Heart left ventricle (tissue), 16 donors: Measurements from ENCODE around the gene KLHL29. TPM values are rescaled to one million over a fixed set of nuclear protein-coding genes. Genes with fewer than 3 reads are reported as not detected.

Source experiments
- ATAC-seq, 4 donors: fragments of 200-7000 bp; cut with Tn5 transposase; one replicate each; pipeline ENCODE4 v1.9.1; 2020 to 2022; ENCODE audit warnings: moderate library complexity in 4 of 4, mild to moderate bottlenecking in 3 of 4, moderate number of reproducible peaks in 1 of 4
- DNase-seq, 5 donors: peaks; one replicate each; pipeline ENCODE4 v3.0.0-alpha.2; 2020
- H3K27ac ChIP-seq, 12 donors: fragments of 200-600 bp; sonication (generic) in 4 of 12; one replicate each; pipeline versions ENCODE4 v1.5.0 to v1.8.0; 2016 to 2022; ENCODE audit warnings: mild to moderate bottlenecking in 2 of 12
- H3K27me3 ChIP-seq, 9 donors: fragments of 200-600 bp; sonication (generic) in 2 of 9; one replicate each; pipeline versions ENCODE4 v1.5.1 to v1.8.0; 2016 to 2022; ENCODE audit warnings: mild to moderate bottlenecking in 3 of 9
- H3K36me3 ChIP-seq, 9 donors: fragments of 200-600 bp; sonication (generic) in 2 of 9; one replicate each; pipeline versions ENCODE4 v1.5.0 to v1.8.0; 2018 to 2022; ENCODE audit warnings: mild to moderate bottlenecking in 2 of 9
- H3K4me1 ChIP-seq, 12 donors: fragments of 200-600 bp; sonication (generic) in 4 of 12; one replicate each; pipeline versions ENCODE4 v1.5.0 to v1.8.0; 2016 to 2022; ENCODE audit warnings: mild to moderate bottlenecking in 3 of 12
- H3K4me3 ChIP-seq, 12 donors: fragments of 200-600 bp; sonication (generic) in 4 of 12; one replicate each; pipeline versions ENCODE4 v1.5.0 to v1.8.0; 2017 to 2022; ENCODE audit warnings: mild to moderate bottlenecking in 9 of 12, moderate library complexity in 4 of 12
- H3K9me3 ChIP-seq, 12 donors: fragments of 200-600 bp; sonication (generic) in 4 of 12; one replicate each; pipeline versions ENCODE4 v1.5.0 to v1.8.0; 2016 to 2022; ENCODE audit warnings: mild to moderate bottlenecking in 1 of 12
- CTCF ChIP-seq, 12 donors: fragments of 200-600 bp; sonication (generic) in 4 of 12; IDR thresholded peaks; one replicate each; pipeline versions ENCODE4 v1.5.0 to v1.8.0; 2018 to 2022; ENCODE audit warnings: antibody characterized with exemption in 12 of 12, mild to moderate bottlenecking in 5 of 12
- POLR2A ChIP-seq, 2 donors: fragments of 450-650 bp; IDR thresholded peaks; one replicate each; pipeline ENCODE4 v1.6.1; 2017; ENCODE audit warnings: antibody characterized with exemption in 2 of 2, mild to moderate bottlenecking in 2 of 2, moderate library complexity in 2 of 2
- WGBS, 4 donors: extraction: QIAGEN DNeasy Blood & Tissue Kit in 2 of 4; methylation state at CpG; one replicate each; pipeline versions ENCODE4 v1.1.5 to v1.1.7; 2013 to 2018; 5-methylcytosine and 5-hydroxymethylcytosine counted together
- intact Hi-C, 10 donors: fragments of 100-400 bp; cut with DNase I; formaldehyde crosslinking; loops; one replicate each; pipeline versions ENCODE4 v1.11.1 to v1.14.2; 2022
- polyA plus RNA-seq, 2 donors: library from polyadenylated mRNA; stranded (reverse); fragments of 200-250 nt; gene quantifications; one replicate each; pipeline ENCODE4 v1.2.3, GENCODE V29; 2013
- total RNA-seq, 9 donors: library from RNA; depleted of rRNA in 2 of 9; stranded (reverse); fragments of >200 nt in 2 of 9; fragmentation: NEBNext Ultra II Directional in 3 of 9; extraction: Animal tissue kit (Norgen Biotek cat#: 25700) in 3 of 9; gene quantifications; one replicate each; pipeline versions ENCODE4 v1.1.0 to v1.2.4, GENCODE V29; 2016 to 2023
- donor health status: ischemic (EF 13 %, LVEDD 7.1; RV severe dilation, severe dysfunction).
- donor health status: healthy with polysubstance abuse.
- donor health status: DM: no; HTN: yes; CAD: no.
- donor health status: DM: no; HTN: no; CAD: no.
- donor health status: ischemic (EF 25% LVEDD 6.9; RV normal size, moderate dysfunction).
- donor health status: ischemic (EF 25% LVEDD 5.7; RV mildly dilated, moderate dysfunction).
- donor health status: healthy.
- donor health status: DM: yes; HTN: yes; CAD: no.
- donor health status: ischemic (EF 35%, LVEDD 5.7; RV mildly dilated, moderate dysfunction).
- donor health status: nonischemic (EF 11% LVEDD 7.7; RV severe dilation, severe dysfunction).
- donor health status: DM: yes; HTN: yes; CAD: no.
- donor health status: PGD.
- donor health status: ischemic (EF 29% LVEDD 5.4; RV normal size, mild dysfunction).
- donor health status: nonischemic (EF 23%, LVEDD 6.1; RV moderate dilation, normal function).

Gene KLHL29
- total and polyA plus RNA-seq, 11 donors = 0.74 to 2.7 (median 1.1) TPM

- H3K4me1 ChIP-seq = peaks cover 0 to 34% (median 11%) of the 10 kb centered on the region in 12 donors
- DNase-seq = no peak
- ATAC-seq = no peak
- 79 to 85% (median 81%) methylated on average over 4 of the region's 4 CpGs for WGBS, 4 donors
- no peak overlapping the region for H3K27ac ChIP-seq
- H3K4me3 ChIP-seq = no peak overlapping the region
- H3K36me3 ChIP-seq = no peaks in the 10 kb centered on the region
- H3K9me3 ChIP-seq = no peaks in the 10 kb centered on the region
- TF ChIP-seq CTCF (IDR thresholded peaks at IDR 0.05) (no peak), POLR2A (IDR thresholded peaks at IDR 0.05) (no peak)
- H3K27me3 ChIP-seq = peaks cover 0 to 48% (median 23%) of the 10 kb centered on the region in 9 donors
- intact Hi-C loops = loop anchor here in 1 of 10 donors (10.0 kb wide), 1 partner anchor 372 kb away; no protein-coding TSS in a partner anchor
Measured at GRCh38 chr2:23383100-23383499, 1.9 kb upstream of the KLHL29 start.

GRCh38 chr2:23385351-23385747 is 370 bp downstream of the KLHL29 start:
- ATAC-seq = peak in 2 of 4 donors; percentile 28 to 32
- peaks cover 0 to 60% (median 28%) of the 10 kb centered on the region in 9 donors for H3K27me3 ChIP-seq

GRCh38 chr2:23385748-23386338 is 864 bp downstream of the KLHL29 start:
- DNase-seq (peak in 2 of 5 donors; percentile 18 to 23), ATAC-seq (peak in 2 of 4 donors; percentile 35 to 41)
- H3K27me3 ChIP-seq = peaks cover 0 to 63% (median 28%) of the 10 kb centered on the region in 9 donors
- H3K4me1 ChIP-seq = peaks cover 0 to 28% (median 10%) of the 10 kb centered on the region in 12 donors
- H3K4me3 ChIP-seq = peak overlapping the region; percentile 48 to 80 (median 60)
- no peak for TF ChIP-seq POLR2A (IDR thresholded peaks at IDR 0.05)
- no peak for TF ChIP-seq CTCF (IDR thresholded peaks at IDR 0.05)
- H3K9me3 ChIP-seq = no peaks in the 10 kb centered on the region
- no peaks in the 10 kb centered on the region for H3K36me3 ChIP-seq
- peak overlapping the region in 7 of 12 donors; percentile 23 to 92 (median 61) for H3K27ac ChIP-seq
- 0 to 3% (median 1%) methylated on average over 29 to 63 of the region's 63 CpGs for WGBS, 4 donors
- intact Hi-C loops = loop anchor here in 1 of 10 donors (10.0 kb wide), 1 partner anchor 369 kb away; no protein-coding TSS in a partner anchor

More at GRCh38 chr2:23385351-23385747, 370 bp downstream of the KLHL29 start:
- peaks cover 0 to 33% (median 11%) of the 10 kb centered on the region in 12 donors for H3K4me1 ChIP-seq
- no peaks in the 10 kb centered on the region for H3K36me3 ChIP-seq
- peak overlapping the region in 7 of 12 donors; percentile 23 to 92 (median 61) for H3K27ac ChIP-seq
- no peak for TF ChIP-seq CTCF (IDR thresholded peaks at IDR 0.05)
- TF ChIP-seq POLR2A (IDR thresholded peaks at IDR 0.05) = no peak
- peak overlapping the region; percentile 48 to 80 (median 60) for H3K4me3 ChIP-seq
- peak in 4 of 5 donors; percentile 31 to 71 (median 34) for DNase-seq
- intact Hi-C loops = loop anchor here in 1 of 10 donors (10.0 kb wide), 1 partner anchor 369 kb away; no protein-coding TSS in a partner anchor
- no peaks in the 10 kb centered on the region for H3K9me3 ChIP-seq
- 1% methylated on average over 27 to 52 of the region's 52 CpGs for WGBS, 4 donors
